Right lung (tissue), 5 donors: ENCODE results near the gene BRD3OS. TPM values are rescaled to one million over a fixed set of nuclear protein-coding genes. Genes with fewer than 3 reads are reported as not detected.

Experiments used
- DNase-seq, 2 donors: peaks; one replicate each; pipeline ENCODE4 v3.0.0-alpha.2; 2013
- polyA plus RNA-seq, 5 donors: library from polyadenylated mRNA; unstranded; fragments of 120-200 nt; gene quantifications; one replicate each; pipeline versions ENCODE4 v1.2.1 to v1.2.3, GENCODE V29; 2013; ENCODE audit warnings: inconsistent platforms in 1 of 5, low replicate concordance in 1 of 5; ENCODE audit not compliant: insufficient read length in 5 of 5, insufficient read depth in 1 of 5

BRD3OS gene
- polyA plus RNA-seq, 5 donors = 16.3 to 23.6 (median 17.8) TPM

DNA sequence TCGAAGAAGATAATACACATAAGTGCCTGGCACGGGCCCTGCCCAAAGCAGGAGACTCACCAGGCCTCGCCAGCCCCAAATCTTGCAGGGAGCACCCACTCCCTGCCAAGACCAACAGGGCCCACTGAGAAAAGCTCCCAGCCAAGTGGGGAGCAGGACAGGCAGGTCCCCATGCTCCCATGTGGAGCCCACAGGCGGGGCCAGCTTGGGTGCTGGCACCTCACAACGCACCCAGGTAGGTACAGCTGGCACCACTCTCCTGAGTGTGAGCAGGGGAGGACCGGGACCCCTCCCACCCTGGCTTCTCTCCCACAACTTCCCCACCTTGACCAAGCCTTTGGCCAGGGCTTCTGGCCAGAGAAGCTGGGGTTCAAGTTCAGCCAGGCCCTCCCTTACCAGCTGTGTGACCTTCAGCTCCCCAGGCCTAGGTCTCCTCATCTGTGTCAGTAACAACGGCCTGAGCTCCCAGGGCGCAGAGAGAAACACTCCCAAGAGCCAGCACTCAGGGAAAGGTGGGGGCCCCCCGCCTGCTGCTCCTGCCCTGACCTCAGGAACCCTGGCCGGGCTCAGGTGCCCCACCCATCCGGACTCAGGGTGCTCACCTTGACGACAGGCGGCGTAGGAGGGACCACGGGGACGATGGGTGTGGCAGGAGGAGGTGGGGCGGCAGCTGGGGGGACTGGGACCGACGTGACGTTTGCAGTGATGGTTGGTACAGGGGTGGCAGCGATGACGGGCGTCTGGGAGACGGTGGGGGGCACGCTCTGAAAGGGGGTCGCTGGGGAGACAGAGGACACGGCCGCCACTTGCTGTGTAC, 24.7 kb downstream of the BRD3OS start:
- DNase-seq = no peak

DNA sequence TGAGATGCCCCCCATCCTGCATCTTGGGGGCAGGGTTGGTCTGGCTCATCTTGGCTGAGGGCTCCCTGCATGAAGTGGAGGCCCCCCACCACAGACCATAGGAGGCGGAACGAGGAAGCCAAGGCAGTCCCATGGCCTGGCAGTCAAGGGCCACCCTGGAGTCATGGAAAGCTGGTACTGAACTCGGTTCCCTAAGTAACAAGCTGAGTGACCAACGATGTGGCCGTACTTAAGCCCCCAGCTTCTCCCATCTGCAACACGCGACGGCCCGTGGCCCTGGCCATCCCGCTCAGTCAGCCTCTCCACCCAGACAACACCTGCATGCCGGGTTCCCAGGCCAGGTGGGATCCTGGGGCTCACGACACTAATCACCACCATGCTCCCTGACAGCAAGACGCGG, 25.4 kb downstream of the BRD3OS start:
- DNase-seq = no peak

DNA sequence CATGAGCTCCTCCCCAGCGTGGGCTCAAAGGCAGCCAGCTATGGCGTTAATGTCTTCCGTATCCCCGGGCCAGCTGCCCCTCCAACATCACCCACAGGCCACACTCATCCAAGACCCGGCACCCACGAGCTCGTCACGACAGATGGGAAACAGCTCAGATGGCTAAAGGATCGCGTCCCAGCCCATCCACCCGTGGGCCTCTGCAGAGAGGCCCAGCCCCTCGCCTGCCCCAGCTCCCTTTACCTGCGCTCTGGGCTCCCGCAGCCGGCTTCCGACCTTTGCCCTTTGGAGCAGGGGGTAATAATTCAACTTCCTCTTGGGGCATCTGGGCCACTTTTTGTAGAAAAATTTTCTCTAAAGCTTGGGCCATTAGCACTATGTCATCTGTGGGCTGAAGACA, 26.0 kb downstream of the BRD3OS start:
- no peak for DNase-seq

GRCh38 chr9:134052491-134052890, 27.2 kb downstream of the BRD3OS start:
- no peak for DNase-seq

DNA sequence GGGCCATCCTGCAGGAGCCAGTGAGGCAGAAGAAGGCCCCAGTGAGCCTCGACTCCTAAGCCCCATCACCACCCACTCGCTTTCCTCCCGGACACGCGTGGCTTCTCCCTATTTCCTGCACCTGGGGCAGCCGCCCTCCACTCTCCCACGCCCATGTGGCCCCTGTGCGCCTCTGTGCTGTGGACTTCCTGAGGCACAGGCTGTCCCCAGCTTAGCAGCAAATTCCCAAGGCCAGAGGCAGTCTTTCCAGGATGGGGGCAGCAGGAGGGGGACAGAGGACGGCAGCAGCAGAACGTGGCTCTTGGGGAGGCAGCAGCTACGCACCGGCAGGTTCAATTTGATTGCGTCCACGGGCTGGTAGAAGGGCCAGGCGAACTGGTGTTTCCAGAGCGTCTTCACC, 27.7 kb downstream of the BRD3OS start:
- DNase-seq = no peak

GRCh38 chr9:134053401-134053871, 28.2 kb downstream of the BRD3OS start:
- DNase-seq = no peak

GRCh38 chr9:134053941-134054761, 28.9 kb downstream of the BRD3OS start:
- no peak for DNase-seq

DNA sequence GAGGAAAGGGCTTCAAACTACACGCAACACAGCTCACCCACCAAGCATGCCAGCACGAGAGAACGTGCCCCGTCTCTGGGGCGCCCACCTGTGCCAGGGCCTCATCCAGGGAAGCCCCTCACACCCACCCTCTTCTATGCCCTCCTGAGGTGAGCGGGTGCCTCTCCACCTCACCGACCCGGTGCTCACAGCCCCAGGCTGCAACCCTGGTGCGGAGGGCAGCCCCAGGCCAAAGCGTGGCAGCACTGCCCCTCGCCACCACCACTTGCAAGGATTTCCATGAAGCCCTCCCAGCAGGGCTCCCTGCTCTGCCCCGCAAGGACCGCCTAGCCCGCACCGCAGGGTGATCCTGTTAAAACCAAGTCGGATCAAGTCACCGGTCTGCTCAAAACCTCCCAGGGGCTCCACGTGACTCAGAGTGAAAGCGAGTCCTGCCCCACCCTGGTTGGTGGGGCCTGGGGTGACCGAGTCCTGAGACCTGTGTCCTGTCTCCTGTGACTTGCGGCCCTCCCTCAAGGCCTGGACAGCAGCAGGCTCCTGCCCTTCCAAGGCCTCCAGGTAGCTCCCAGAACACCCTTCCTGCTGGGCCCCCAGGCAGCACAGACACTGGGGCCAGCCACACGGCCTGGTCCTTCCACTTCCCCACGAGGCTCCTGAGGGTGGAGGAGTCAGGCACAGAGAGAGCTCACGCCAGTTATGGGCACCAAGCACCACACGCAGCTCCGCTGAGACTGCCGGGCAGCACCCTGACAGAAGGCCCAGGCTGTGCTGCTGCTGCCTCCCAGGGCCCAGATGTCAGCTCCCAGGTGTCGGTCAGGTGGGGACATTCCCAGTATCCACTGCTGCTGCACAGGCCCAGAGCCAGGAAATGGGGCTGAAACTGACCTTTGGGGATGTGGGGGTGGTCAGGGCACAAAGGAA, 29.9 kb downstream of the BRD3OS start:
- DNase-seq = no peak

DNA sequence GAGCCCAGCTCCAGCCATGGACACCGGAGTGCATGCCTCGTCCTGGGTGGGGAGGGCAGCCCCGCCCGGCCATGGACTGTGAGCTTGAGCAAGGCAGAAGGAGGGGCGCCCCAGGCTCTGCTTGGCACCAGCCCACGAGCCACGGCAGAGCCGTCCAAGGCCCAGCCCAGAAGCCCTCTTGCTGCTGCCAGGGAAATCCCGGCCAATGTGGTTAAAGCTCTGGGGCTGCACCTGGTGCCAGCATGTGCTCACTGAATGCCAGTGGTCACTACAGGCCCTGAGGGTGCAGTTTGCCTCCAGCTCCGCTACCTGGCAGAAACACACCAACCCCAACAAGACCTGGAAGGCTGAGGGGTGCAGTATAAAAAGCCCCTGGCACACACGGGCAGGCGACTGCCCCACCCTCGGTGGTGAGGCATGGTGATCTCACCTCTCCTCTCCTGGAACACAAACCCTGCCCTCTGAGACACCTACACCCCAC, 30.7 kb downstream of the BRD3OS start:
- DNase-seq = no peak

DNA sequence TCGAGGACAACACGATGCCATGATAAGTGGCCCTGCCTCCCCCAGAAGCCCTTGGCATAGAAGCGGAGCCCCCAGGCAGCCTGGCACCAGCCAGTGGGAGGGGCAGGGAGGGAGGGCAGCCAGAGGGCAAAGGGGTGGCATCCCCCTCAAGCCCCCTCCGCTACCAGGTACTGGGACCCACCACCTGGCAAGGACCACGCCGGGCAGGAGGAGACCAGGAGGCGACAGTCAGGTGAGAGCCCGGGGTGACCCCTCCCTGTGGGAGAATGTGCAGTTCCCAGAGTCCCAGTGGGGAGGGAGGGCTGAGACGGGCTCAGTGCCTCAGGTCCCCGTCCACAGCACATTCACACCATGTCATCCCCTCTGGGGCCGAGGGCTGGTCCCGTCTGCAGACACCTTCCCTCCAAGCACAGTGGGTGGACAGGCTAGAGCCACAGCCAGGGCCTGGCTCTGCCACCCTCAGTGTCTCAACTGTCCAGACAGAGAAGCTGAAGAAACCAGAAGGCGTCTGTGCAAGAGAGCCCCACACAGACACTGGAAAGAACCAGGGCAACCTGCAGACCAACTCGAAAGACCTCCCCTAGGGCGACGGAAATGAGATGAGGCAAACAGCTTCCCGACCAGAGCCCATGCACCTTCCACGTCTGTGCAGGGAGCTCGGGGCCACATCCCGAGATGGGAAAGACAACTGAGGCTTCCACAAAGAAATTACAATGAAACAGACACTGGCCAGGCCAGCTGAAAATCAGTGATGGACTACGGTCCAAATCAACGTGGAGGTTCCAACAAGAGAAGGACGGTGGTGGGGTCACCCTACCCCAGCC, 31.4 kb downstream of the BRD3OS start:
- no peak for DNase-seq

DNA sequence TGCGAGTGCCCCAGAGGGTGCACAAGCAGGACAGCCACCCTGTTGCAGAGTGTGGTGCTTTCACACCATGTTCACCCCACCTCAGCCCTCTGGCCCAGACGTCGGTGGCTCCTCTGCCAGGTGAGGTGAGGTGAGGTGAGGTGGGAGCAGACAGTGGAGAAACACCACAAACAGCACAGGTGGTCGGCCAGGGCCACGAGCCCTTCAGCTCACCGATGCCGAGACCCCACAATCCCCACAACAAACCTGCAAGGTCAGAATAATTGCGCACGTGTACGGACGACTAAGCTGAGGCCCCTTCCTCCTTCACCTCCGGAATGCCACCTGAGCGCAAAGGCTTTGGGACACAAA, 32.0 kb downstream of the BRD3OS start:
- DNase-seq = no peak

DNA sequence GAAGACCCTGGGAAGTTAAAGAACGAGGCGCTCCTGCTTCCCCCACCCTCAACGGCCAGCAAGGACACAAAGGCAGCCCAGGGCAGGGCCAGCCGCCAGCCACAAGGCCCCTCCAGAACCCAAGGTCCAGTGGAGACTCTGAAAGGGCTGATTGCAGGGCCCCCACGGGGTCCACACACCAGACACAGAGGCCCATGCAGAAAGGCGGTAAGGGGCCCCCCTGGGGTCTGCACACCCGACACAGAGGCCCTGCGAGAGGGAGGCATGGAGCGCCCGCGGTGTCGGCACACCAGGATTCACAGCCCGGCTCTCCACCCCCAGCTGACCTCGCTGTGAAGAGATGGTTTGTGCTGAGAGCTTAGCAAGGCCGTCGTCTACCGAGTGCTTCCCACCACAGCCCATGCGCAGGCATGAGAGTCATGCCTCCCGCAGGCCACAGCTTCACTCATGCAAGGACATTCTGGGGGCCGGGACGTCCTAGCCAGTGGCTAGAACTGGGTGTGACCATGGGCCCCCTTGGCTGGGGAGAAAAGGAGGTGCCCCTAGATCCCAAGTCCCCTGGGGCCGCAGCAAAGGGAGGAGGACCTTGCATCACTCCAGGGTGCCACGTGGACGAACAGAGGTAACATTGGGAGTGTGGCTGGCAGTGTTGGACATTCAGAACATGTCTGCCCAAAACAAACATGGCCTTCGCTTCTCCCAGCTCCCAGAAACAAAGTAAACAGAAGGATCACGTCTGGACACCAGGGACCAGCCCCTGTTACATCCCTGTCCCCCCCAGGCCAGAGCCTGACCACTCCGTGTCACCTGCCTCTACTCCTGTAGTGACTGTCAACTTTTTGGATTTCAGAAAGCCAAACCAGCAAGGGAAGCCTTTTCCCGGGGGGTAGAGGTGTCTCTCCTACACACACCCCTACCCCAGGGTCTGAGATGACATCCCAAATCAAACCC, 32.7 kb downstream of the BRD3OS start:
- DNase-seq = no peak

DNA sequence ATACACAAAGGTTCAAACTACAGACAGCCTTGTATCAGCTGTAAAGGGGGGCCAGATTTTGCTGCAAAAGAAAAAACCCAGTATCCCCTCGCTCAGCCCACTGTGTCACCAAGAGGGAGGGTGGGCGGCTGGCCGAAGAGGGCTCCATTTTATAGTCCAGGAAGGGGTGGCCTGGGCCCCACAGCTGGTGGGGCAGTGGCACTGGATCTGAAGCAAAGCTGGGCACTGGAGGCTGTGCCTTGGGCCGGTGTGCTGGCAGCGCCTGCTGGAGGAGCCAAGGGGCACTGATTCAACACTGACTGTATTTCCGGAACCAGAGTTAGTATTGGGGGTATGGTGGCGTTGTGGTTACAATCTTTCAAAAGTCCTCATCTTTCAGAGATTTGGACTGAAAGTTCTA, 33.4 kb downstream of the BRD3OS start:
- DNase-seq = no peak

GRCh38 chr9:134059188-134059641, 33.9 kb downstream of the BRD3OS start:
- DNase-seq = no peak

DNA sequence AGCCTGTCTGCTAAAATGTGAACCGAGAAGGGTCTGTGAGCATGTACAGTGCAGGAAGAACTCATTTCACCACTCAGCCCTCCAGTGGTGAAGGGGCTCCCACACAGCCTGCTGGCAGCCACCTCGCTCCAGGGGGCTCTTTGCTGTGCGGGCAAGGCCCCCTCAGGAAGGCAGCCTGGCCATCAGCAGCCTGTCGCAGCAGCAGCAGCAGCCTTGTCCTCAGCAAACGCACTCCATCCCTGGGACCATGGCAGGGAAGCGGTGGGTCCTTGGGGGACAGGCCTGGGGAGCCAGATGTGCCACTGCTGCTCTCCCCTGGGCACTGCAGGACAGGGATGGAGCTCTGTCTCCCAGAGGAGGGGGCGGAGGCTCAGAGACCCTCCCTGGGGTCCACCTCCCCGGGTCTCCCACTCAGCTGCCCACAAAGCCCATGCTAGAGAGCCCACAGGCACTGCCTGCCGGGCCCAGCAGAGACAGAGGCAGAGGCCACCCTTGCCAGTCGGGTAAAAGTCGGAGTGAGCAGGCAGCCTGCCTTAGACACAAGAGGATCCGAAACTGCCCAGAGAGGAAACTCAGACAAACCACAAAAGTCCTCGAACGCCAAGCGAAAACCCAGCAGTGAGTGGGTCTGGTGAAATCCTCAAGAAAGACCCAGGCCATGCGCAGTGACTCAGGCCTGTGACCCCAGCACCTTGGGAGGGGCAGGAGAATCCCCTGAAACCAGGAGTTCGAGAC, 34.5 kb downstream of the BRD3OS start:
- DNase-seq = no peak

DNA sequence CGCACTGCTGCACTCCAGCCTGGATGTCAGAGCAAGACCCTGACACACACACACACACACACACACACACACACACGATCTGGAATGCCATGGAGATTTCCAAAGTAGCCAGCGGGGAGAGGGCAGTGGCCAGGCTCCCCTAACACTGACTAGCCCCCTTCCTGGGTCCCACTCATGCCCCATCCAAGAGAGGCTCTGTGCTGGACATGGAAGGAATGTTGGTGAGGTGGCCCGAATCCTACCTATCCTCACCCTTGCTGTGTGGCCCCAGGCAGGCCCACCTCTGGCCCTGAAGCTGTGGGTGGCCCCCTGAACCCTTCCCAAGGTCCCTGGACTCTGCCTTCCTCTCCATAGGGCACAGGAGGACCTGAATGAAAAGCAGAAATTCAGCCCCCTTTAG, 35.3 kb downstream of the BRD3OS start:
- DNase-seq = no peak

- DNase-seq = no peak
These were observed 35.9 kb downstream of the BRD3OS start for GRCh38 chr9:134061019-134061687.

DNA sequence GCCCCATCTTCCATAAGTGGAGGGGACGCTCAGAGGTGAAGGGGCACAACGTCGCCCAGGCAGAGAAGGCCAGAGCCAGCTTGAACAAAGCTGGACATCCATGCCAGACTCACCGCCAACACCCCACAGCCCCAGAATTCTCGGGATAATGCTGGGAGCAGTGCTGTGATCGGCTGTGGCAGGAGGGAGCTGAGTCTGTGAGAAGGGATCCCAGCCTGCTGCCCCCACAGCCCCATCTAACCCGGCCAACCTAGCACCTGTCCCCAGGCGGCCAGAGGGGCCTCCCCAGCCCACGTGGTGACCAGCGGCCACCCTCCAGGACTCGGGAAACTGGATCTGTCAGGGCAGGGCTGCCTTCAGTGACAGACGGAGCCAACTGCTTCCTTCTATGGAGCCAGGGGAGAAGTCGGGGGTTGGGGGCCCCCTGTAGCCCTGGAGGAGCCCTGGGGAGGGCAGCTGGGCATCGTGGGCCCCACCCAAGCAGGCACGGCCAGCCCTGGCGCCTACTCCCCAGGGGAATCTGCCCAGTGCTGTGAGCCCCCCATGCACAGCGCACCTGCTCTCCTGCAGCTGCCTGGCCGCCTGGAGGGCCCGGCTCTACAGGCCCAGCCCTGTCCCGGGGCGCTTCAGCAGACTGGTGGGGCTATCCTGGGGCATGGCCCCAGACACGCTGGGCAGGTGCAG, 36.5 kb downstream of the BRD3OS start:
- no peak for DNase-seq
